GM21825 (cell line): ENCODE results near the gene PIGB.
A peak's percentile ranks its signal among the peaks of the same experiment; 100 is the strongest.
"Not testable (repeated sequence)": the region's sequence is repeated elsewhere in the genome, so short reads cannot be mapped to it uniquely, and the experiment has no call there.

Experiments
- ATAC-seq: cut with Tn5 transposase; IDR thresholded peaks from one replicate; pipeline ENCODE4 v1.9.1; 2021; ENCODE audit warnings: mild to moderate bottlenecking, moderate library complexity; ENCODE audit not compliant: unreplicated experiment

PIGB gene

GRCh38 chr15:55318588-55319494 is at the start of gene PIGB, which contains the start of gene PIGBOS1:
TSS of gene PIGB (plus strand) at chr15:55319222. CDS start at chr15:55319251, 29 bp downstream.
TSS of gene PIGBOS1 (minus strand) at chr15:55319123. CDS start at chr15:55317792, 1,331 bp downstream.
- ATAC-seq: peak; percentile 90

- no peak for ATAC-seq
These were observed 48.7 kb upstream of the PIGB start for GRCh38 chr15:55270291-55270690.

GRCh38 chr15:55276324-55276723 is 42.7 kb upstream of the PIGB start:
- no peak for ATAC-seq

GRCh38 chr15:55277116-55277564 is 41.9 kb upstream of the PIGB start:
- ATAC-seq: peak; percentile 49

- ATAC-seq: no peak
These were observed 41.3 kb upstream of the PIGB start for GRCh38 chr15:55277715-55278114.

GRCh38 chr15:55279100-55279745 is 39.8 kb upstream of the PIGB start:
- ATAC-seq: no peak

GRCh38 chr15:55279746-55280351 is 39.2 kb upstream of the PIGB start:
- peak; percentile 83 for ATAC-seq

GRCh38 chr15:55280589-55280988 is 38.4 kb upstream of the PIGB start:
- not testable (repeated sequence) for ATAC-seq

GRCh38 chr15:55281517-55282228 is 37.3 kb upstream of the PIGB start:
- no peak for ATAC-seq

- no peak for ATAC-seq
These were observed 36.7 kb upstream of the PIGB start for GRCh38 chr15:55282284-55282833.

- ATAC-seq: no peak
These were observed 35.5 kb upstream of the PIGB start for GRCh38 chr15:55283379-55284147.

- no peak for ATAC-seq
These were observed 34.6 kb upstream of the PIGB start for GRCh38 chr15:55284426-55284825.

GRCh38 chr15:55286442-55287189 is 32.4 kb upstream of the PIGB start:
- not testable (repeated sequence) for ATAC-seq

GRCh38 chr15:55288006-55288717 is 30.9 kb upstream of the PIGB start:
- no peak for ATAC-seq

GRCh38 chr15:55289011-55289745 is 29.8 kb upstream of the PIGB start:
- peak; percentile 34 for ATAC-seq

- ATAC-seq: peak; percentile 65
These were observed 29.1 kb upstream of the PIGB start, which contains the start of gene RAB27A for GRCh38 chr15:55289746-55290527. TSS of gene RAB27A (minus strand) at chr15:55289813. CDS start at chr15:55234934, 54,879 bp downstream.
